Breast epithelium (tissue), 4 donors: ENCODE data around the gene KMT5C. TPM values are rescaled to one million over a fixed set of nuclear protein-coding genes. Genes with fewer than 3 reads are reported as not detected.
"Not testable (repeated sequence)": the region's sequence is repeated elsewhere in the genome, so short reads cannot be mapped to it uniquely, and the experiment has no call there.

ENCODE experiments used
- DNase-seq, 2 donors: peaks; one replicate each; pipeline ENCODE4 v3.0.0-alpha.2; 2019; ENCODE audit warnings: low spot score in 2 of 2
- H3K27ac ChIP-seq, 2 donors: fragments of 200-600 bp; sonication (generic) in 1 of 2; one replicate each; pipeline ENCODE4 v1.5.1; 2016 to 2019; ENCODE audit warnings: mild to moderate bottlenecking in 1 of 2
- H3K27me3 ChIP-seq, 2 donors: fragments of 200-600 bp; sonication (generic) in 1 of 2; one replicate each; pipeline versions ENCODE4 v1.5.1 to v1.6.0; 2017 to 2019; ENCODE audit warnings: control low read depth in 1 of 2, mild to moderate bottlenecking in 1 of 2
- H3K36me3 ChIP-seq: fragments of 200-600 bp; one replicate; pipeline ENCODE4 v1.5.1; 2019
- H3K4me1 ChIP-seq, 2 donors: fragments of 200-600 bp; sonication (generic); one replicate each; pipeline ENCODE4 v1.5.1; 2016 to 2019; ENCODE audit warnings: control low read depth in 1 of 2
- H3K4me3 ChIP-seq, 3 donors: fragments of 200-600 bp; sonication (generic); 1 replicate in 2 of 3; 2 replicates in 1 of 3; pipeline ENCODE4 v1.5.1; 2016 to 2019; ENCODE audit warnings: mild to moderate bottlenecking in 3 of 3, moderate library complexity in 2 of 3
- H3K9me3 ChIP-seq, 2 donors: fragments of 200-600 bp; sonication (generic) in 1 of 2; one replicate each; pipeline ENCODE4 v1.5.1; 2016 to 2019; ENCODE audit warnings: control low read depth in 1 of 2
- POLR2A ChIP-seq: fragments of 450-650 bp; IDR thresholded peaks from one replicate; pipeline ENCODE4 v1.6.1; 2016; ENCODE audit warnings: antibody characterized with exemption, mild to moderate bottlenecking, moderate library complexity
- POLR2AphosphoS5 ChIP-seq, 3 donors: sonication (generic); formaldehyde crosslinking; IDR thresholded peaks; one replicate each; pipeline ENCODE4 v1.6.1; 2017; ENCODE audit warnings: antibody characterized with exemption in 3 of 3
- intact Hi-C: fragments of 100-400 bp; cut with DNase I; formaldehyde crosslinking; loops from one replicate; pipeline ENCODE4 v1.15.1; 2023; ENCODE audit warnings: low total_unique reads
- total RNA-seq, 3 donors: library from RNA; depleted of rRNA; stranded (reverse); fragments of >200 nt; gene quantifications; one replicate each; pipeline ENCODE4 v1.1.0, GENCODE V29; 2016
- TF ChIP-seq, protein P1 (sequence below), 3 donors: fragments of 450-650 bp; IDR thresholded peaks; one replicate each; pipeline ENCODE4 v1.5.1; 2016 to 2017; ENCODE audit warnings: antibody characterized with exemption in 3 of 3, mild to moderate bottlenecking in 3 of 3, moderate library complexity in 3 of 3

Gene KMT5C
- total RNA-seq, 3 donors from 2014 or later = 6.1 to 20.8 (median 18.4) TPM

GRCh38 chr19:55322204-55322885 lies 17.3 kb upstream of the KMT5C start:
- intact Hi-C loops = no loop called here
- Histone ChIP-seq H3K4me1 (no peaks in the 10 kb centered on the region), H3K4me3 (no peak overlapping the region), H3K27me3 (peaks cover 0 to 5% of the 10 kb centered on the region in 2 donors), H3K9me3 (no peaks in the 10 kb centered on the region), H3K27ac (no peak overlapping the region), H3K36me3 (no peaks in the 10 kb centered on the region)
- TF ChIP-seq POLR2A (no peak), POLR2AphosphoS5 (IDR thresholded peaks at IDR 0.05) (no peak)
- TF ChIP-seq, protein P1, sequence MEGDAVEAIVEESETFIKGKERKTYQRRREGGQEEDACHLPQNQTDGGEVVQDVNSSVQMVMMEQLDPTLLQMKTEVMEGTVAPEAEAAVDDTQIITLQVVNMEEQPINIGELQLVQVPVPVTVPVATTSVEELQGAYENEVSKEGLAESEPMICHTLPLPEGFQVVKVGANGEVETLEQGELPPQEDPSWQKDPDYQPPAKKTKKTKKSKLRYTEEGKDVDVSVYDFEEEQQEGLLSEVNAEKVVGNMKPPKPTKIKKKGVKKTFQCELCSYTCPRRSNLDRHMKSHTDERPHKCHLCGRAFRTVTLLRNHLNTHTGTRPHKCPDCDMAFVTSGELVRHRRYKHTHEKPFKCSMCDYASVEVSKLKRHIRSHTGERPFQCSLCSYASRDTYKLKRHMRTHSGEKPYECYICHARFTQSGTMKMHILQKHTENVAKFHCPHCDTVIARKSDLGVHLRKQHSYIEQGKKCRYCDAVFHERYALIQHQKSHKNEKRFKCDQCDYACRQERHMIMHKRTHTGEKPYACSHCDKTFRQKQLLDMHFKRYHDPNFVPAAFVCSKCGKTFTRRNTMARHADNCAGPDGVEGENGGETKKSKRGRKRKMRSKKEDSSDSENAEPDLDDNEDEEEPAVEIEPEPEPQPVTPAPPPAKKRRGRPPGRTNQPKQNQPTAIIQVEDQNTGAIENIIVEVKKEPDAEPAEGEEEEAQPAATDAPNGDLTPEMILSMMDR (IDR thresholded peaks at IDR 0.05) = no peak
- DNase-seq = no peak

GRCh38 chr19:55324662-55325061 lies 15.0 kb upstream of the KMT5C start:
- DNase-seq = no peak
- H3K9me3 ChIP-seq = no peaks in the 10 kb centered on the region
- no peaks in the 10 kb centered on the region for H3K4me1 ChIP-seq
- no peak overlapping the region for H3K27ac ChIP-seq
- peak overlapping the region in 1 of 3 donors; percentile 3 for H3K4me3 ChIP-seq
- H3K27me3 ChIP-seq = peaks cover 0 to 5% of the 10 kb centered on the region in 2 donors
- intact Hi-C loops = no loop called here
- no peaks in the 10 kb centered on the region for H3K36me3 ChIP-seq
- TF ChIP-seq, protein P1 (IDR thresholded peaks at IDR 0.05) = no peak
- TF ChIP-seq POLR2A = no peak
- TF ChIP-seq POLR2AphosphoS5 (IDR thresholded peaks at IDR 0.05) = no peak

DNA sequence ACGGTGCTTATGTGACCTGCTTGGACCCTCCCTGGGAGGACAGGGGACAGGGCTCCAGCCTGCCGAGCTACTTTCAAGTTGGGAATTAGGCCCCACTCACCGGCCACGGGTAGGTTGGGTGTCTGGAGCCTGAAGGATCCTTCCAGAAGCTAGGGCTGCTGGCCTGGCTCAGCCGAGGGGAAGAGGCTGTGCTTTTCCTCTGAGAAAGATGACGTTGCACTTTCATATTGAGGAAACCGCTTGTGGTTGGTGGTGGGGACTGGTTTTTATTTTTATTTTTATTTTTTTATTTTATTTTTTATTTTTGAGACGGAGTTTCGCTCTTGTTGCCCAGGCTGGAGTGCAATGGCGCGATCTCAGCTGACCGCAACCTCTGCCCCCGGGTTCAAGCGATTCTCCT lies 14.5 kb upstream of the KMT5C start, which contains the start of gene TMEM150B:
Gene TMEM150B (minus strand): TSS at position 170 of the 400 bp plus-strand sequence. CDS start 4,305 bp downstream, outside the sequence.
- H3K9me3 ChIP-seq = no peaks in the 10 kb centered on the region
- no peak for DNase-seq
- no peaks in the 10 kb centered on the region for H3K4me1 ChIP-seq
- TF ChIP-seq, protein P1 (IDR thresholded peaks at IDR 0.05) = no peak
- no peak for TF ChIP-seq POLR2AphosphoS5 (IDR thresholded peaks at IDR 0.05)
- no peak for TF ChIP-seq POLR2A
- H3K27me3 ChIP-seq = peaks cover 0 to 5% of the 10 kb centered on the region in 2 donors
- H3K36me3 ChIP-seq = no peaks in the 10 kb centered on the region
- no peak within 1 kb of the TSS for H3K27ac ChIP-seq
- peak within 1 kb of the TSS in 1 of 3 donors; percentile 3 for H3K4me3 ChIP-seq
- intact Hi-C loops = no loop called here

DNA sequence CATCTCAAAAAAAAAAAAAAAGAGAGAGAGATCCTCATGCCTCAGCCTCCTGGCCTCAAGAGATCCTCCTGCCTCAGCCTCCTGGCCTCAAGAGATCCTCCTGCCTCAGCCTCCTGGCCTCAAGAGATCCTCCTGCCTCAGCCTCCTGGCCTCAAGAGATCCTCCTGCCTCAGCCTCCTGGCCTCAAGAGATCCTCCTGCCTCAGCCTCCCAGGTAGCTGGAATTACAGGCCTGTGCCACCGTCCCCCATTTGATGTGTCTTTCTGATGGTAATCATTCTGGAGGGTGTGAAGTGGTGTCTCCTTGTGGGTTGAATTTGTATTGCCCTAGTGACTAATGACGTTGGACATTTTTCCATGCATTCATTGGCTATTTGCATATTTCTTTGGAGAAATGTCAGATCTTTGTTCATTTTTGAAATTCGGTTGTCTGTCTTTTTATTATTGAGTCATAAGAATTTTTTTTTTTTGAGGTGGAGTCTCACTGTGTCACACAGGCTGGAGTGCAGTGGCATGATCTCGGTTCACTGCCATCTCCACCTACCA lies 10.8 kb upstream of the KMT5C start:
- H3K27ac ChIP-seq, intact Hi-C loops, H3K27me3 ChIP-seq, H3K36me3 ChIP-seq, H3K4me3 ChIP-seq, H3K9me3 ChIP-seq, DNase-seq, H3K4me1 ChIP-seq: not testable (repeated sequence)

GRCh38 chr19:55329791-55330190 lies 9.9 kb upstream of the KMT5C start:
- intact Hi-C loops, H3K4me3 ChIP-seq, H3K36me3 ChIP-seq: not testable (repeated sequence)

DNA sequence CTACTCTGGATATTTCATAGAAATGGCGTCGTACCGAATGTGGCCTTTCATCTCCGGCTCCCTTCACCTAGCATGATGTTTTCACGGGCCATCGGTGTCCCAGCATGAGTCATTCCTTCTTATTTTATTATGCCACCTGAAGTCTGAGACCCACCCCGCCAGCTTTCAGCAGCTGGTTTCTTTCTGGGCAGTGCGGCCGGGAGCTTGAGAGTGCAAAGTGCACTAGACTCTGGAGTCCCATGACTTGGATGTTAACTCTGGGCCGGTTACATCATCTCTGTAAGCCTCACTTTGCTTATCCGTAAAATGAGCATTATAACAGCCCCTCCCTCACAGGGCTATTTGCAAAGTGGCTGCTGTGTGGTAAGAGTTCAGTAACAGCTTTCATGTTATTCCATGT lies 5.8 kb upstream of the KMT5C start:
- H3K9me3 ChIP-seq = no peaks in the 10 kb centered on the region
- intact Hi-C loops = no loop called here
- TF ChIP-seq, protein P1 (IDR thresholded peaks at IDR 0.05) = no peak
- TF ChIP-seq POLR2A (no peak), POLR2AphosphoS5 (IDR thresholded peaks at IDR 0.05) (no peak)

More at GRCh38 chr19:55329791-55330190, 9.9 kb upstream of the KMT5C start:
- DNase-seq, H3K9me3 ChIP-seq, H3K4me1 ChIP-seq, H3K27me3 ChIP-seq, H3K27ac ChIP-seq: not testable (repeated sequence)

More for the DNA sequence above, 5.8 kb upstream of the KMT5C start:
- Histone ChIP-seq H3K4me1 (no peaks in the 10 kb centered on the region), H3K27me3 (no peaks in the 10 kb centered on the region), H3K36me3 (no peaks in the 10 kb centered on the region), H3K27ac (no peak overlapping the region), H3K4me3 (no peak overlapping the region)
- DNase-seq = no peak
